ENCODE measurements around the gene GLYR1.

GLYR1 gene

GRCh38 chr16:4846503-4846900 lies 586 bp downstream of the GLYR1 start:
- DNase-seq: no peak

- DNase-seq: no peak
Observed at GRCh38 chr16:4840984-4841383, 6.1 kb downstream of the GLYR1 start.

GRCh38 chr16:4839942-4840341 lies 7.1 kb downstream of the GLYR1 start:
- DNase-seq: no peak

- DNase-seq: no peak
Observed at GRCh38 chr16:4837733-4838501, 9.2 kb downstream of the GLYR1 start.

GRCh38 chr16:4836727-4837126 lies 10.4 kb downstream of the GLYR1 start:
- no peak for DNase-seq

- DNase-seq: no peak
Observed at GRCh38 chr16:4833584-4833983, 13.5 kb downstream of the GLYR1 start.

GRCh38 chr16:4832698-4833343 lies 14.3 kb downstream of the GLYR1 start:
- DNase-seq: no peak

GRCh38 chr16:4831616-4832015 lies 15.5 kb downstream of the GLYR1 start:
- DNase-seq: no peak

GRCh38 chr16:4830408-4830807 lies 16.7 kb downstream of the GLYR1 start:
- DNase-seq: no peak

GRCh38 chr16:4828567-4829321 lies 18.3 kb downstream of the GLYR1 start:
- no peak for DNase-seq

- DNase-seq: no peak
Observed at GRCh38 chr16:4826980-4827379, 20.1 kb downstream of the GLYR1 start.

- no peak for DNase-seq
Observed at GRCh38 chr16:4826526-4826925, 20.6 kb downstream of the GLYR1 start.

GRCh38 chr16:4825196-4825595 lies 21.9 kb downstream of the GLYR1 start:
- no peak for DNase-seq

GRCh38 chr16:4820652-4821051 lies 26.4 kb downstream of the GLYR1 start:
- DNase-seq: no peak

- no peak for DNase-seq
Observed at GRCh38 chr16:4814542-4815173, 32.4 kb downstream of the GLYR1 start.

- DNase-seq: no peak
Observed at GRCh38 chr16:4814046-4814445, 33.0 kb downstream of the GLYR1 start.

GRCh38 chr16:4813251-4814003 lies 33.7 kb downstream of the GLYR1 start:
- no peak for DNase-seq

- DNase-seq: no peak
Observed at GRCh38 chr16:4811773-4812172, 35.3 kb downstream of the GLYR1 start.

- DNase-seq: no peak
Observed at GRCh38 chr16:4811242-4811641, 35.8 kb downstream of the GLYR1 start.

GRCh38 chr16:4806280-4806679 lies 40.8 kb downstream of the GLYR1 start:
- no peak for DNase-seq

GRCh38 chr16:4805231-4805630 lies 41.9 kb downstream of the GLYR1 start:
- DNase-seq: no peak

- no peak for DNase-seq
Observed at GRCh38 chr16:4803898-4804762, 43.0 kb downstream of the GLYR1 start.

Measured in NCI-H1048 (cell line).